Stomach (tissue), 4 donors: ENCODE data around the gene GPC2.

Source experiments
- POLR2A ChIP-seq, 4 donors: fragments of 450-650 bp; IDR thresholded peaks; one replicate each; pipeline ENCODE4 v1.6.1; 2016; ENCODE audit warnings: antibody characterized with exemption in 4 of 4, control low read depth in 2 of 4, mild to moderate bottlenecking in 1 of 4, moderate library complexity in 1 of 4
- POLR2AphosphoS5 ChIP-seq, 3 donors: sonication (generic); formaldehyde crosslinking; IDR thresholded peaks; one replicate each; pipeline ENCODE4 v1.6.1; 2016; ENCODE audit warnings: antibody characterized with exemption in 3 of 3
- TF ChIP-seq, protein P1 (sequence below), 7 experiments: fragments of 450-650 bp in 4 of 7; fragments of 200-600 bp in 3 of 7; sonication (generic) in 3 of 7; IDR thresholded peaks; one replicate each; pipeline ENCODE4 v1.5.1; 2016 to 2019; ENCODE audit warnings: antibody characterized with exemption in 7 of 7, control low read depth in 2 of 7, mild to moderate bottlenecking in 1 of 7

DNA sequence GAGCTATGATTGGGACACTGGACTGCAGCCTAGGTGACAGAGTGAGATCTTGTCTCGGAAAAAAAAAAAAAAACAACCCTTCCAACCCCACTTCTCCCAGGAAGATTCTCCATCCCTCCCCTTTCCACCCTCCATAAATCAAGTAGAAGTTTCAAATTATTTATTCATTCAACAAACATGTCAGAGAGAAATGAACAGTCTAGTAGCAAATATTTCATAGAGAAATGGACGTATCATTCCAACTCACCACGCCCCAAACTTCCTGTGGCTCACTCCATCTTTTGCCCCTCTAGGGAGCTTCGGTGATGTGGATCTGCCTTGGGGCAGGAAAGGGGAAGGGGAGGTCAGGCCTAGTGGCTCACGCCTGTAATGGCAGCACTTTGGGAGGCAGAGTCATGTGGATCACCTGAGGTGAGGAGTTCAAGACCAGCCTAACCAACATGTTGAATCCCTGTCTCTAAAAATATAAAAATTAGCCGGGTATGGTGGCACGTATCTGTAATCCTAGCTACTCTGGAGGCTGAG is 18.0 kb downstream of the GPC2 start:
- TF ChIP-seq POLR2A (IDR thresholded peaks at IDR 0.05) (no peak), POLR2AphosphoS5 (IDR thresholded peaks at IDR 0.05) (no peak)
- TF ChIP-seq, protein P1, sequence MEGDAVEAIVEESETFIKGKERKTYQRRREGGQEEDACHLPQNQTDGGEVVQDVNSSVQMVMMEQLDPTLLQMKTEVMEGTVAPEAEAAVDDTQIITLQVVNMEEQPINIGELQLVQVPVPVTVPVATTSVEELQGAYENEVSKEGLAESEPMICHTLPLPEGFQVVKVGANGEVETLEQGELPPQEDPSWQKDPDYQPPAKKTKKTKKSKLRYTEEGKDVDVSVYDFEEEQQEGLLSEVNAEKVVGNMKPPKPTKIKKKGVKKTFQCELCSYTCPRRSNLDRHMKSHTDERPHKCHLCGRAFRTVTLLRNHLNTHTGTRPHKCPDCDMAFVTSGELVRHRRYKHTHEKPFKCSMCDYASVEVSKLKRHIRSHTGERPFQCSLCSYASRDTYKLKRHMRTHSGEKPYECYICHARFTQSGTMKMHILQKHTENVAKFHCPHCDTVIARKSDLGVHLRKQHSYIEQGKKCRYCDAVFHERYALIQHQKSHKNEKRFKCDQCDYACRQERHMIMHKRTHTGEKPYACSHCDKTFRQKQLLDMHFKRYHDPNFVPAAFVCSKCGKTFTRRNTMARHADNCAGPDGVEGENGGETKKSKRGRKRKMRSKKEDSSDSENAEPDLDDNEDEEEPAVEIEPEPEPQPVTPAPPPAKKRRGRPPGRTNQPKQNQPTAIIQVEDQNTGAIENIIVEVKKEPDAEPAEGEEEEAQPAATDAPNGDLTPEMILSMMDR (IDR thresholded peaks at IDR 0.05), result no peak
